Left kidney (tissue), 2 donors: ENCODE data around the gene MAOB. TPM values are rescaled to one million over a fixed set of nuclear protein-coding genes. Genes with fewer than 3 reads are reported as not detected.

Source experiments
- DNase-seq: peaks from one replicate; pipeline ENCODE4 v3.0.0-alpha.2; 2013
- polyA plus RNA-seq: library from polyadenylated mRNA; unstranded; fragments of 120-200 nt; gene quantifications from one replicate; pipeline ENCODE4 v1.2.1, GENCODE V29; 2013; ENCODE audit not compliant: insufficient read length

The MAOB gene
- polyA plus RNA-seq, 1 donor = 51.0 TPM

DNA sequence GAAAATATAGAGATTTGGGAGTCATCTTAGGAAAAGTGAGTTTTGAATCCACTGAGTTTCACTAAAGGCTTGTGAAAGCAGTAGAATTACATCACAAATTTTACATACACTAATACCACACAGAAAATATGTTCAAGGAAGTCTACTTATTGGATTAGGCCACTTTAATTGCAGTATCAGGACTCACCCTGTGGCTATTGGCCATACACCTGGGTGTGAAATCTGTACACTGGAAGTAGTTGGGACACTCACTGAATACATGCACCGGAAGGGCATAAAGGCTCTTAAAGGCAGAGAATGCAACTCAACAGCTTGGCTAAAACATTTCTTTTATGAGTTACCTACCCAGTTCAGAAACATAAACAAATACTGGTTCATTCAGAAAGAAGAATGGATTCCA is 19.8 kb downstream of the MAOB start:
- DNase-seq = no peak

DNA sequence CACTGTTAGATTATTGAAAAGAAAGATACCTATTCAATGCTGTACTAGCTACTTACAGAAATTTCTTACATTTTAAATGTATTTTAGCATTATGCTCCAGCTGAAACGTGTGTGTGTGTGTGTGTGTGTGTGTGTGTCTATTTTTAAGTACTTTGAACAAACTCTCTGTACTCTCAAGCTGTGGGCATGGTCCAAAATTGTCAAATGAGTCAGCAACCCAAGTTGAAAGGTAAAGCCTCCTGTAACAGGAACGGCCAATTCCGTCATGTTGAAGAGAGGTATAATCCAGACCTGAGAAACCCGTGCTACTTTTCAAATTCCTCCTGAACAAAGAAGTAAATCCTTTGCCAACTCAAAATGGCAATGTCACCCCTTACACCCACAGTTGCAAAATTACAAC is 20.5 kb downstream of the MAOB start:
- no peak for DNase-seq

DNA sequence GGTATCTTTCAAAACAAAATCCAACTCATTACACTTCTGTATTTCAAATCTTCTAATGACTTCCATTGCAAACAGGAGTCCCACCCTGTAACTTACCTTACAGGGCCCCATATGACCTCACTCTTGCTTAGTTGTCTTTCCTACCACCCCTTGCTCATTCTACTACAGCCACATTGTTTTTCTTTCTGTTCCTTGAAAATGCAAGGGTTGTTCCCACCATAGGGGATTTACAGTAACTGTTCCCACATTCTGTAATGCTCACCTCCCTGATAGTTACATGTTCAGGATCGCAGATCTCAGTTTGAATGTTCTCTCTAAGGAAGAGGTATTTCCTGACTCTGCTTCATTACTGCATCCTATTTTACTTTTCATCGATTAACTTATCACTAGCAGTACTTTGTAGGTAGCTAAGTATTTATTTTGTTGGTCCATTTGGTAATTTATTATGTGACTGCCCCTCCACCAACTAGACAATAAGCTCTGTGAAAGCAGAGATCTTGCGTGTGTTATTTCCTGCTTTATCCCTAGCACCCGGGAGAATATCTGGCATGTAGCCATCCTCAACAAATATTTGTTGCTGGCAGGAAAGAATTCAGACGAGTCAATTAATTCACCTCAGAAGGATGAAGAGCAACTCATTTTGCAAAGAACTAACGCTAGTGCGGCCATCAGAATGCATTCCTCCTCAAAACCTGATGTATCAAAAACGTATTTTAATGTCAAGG is 21.4 kb downstream of the MAOB start:
- DNase-seq = peak; percentile 21

DNA sequence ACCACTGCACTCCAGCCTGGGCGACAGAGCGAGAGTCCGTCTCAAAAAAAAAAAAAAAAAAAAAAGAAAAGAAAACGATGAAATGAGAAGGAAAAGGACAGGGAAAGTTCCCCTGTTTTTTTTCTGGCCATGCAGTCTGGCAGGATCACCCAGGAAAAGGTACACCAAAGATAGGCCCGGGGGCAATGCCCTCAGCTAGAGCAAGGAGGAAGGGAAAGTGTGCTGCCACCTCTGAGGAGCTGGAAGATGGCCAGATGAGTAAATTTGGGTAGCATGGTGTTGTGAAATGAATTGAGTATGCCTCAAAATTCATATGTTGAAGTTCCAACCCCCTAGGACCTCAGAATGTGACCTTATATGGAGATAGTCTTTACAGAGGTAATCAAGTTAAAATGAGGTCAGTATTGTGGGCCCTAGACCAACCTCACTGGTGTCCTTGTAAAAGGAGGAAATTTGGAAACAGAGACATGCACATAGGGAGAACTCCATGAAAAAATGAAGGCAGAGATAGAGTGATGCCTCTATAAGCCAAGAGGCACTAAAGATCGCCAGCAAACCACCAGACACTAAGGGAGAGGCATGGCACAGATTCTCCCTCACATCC is 28.9 kb downstream of the MAOB start:
- no peak for DNase-seq

DNA sequence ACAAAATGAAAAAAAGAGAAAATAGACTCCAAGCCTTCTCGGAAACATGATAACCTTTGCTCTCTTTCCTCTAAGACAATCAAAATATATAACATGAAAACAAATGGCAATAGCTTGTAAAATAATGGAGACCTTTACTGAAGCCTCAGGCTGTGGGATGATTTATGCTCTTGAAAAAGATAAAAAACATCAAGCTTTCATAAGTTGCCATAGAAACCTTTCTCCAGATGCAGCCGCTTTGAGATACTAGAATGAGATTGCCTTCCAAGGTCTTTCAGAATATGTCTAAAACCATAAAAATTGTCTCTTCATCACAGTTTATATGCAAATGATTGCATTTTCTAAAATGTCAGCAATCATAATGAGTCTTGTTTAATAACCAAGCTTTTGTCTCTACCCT is 31.6 kb downstream of the MAOB start:
- DNase-seq = no peak

DNA sequence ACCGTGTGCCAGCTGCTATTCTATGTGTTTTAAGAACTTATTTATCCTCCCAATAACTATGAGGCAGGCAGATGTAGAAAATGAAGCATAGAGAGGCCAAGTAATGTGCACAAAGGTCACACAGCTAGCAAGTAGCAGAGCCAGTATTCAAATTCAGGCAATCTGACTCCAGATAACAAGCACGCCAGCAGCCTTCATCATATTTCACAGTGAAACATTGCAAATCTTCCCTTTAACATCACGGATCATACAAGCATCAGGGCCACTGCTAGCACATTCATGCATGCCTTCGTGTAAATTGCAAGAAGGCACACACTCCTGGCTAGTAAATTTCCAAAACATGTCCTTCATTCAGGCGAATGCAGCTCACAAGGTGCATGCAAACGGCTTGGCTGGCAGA is 33.1 kb downstream of the MAOB start:
- no peak for DNase-seq

DNA sequence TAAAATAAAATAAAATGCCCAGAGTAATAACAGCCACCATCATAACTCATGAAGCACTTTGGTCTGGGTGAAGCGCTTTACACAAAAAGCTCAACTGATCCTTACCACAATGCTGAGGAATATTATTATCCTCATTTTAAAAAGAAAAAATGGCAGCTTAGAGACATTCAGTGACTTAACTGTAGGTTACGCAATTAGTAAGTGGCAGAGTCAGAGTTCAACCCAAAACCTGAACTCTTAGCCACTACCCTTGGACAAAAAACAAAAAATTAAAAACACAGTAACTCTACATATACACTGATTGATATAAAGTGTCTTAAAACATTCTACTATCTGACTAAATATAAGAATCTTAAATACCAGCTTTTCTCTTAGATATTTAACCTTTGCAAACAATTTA is 34.9 kb downstream of the MAOB start:
- no peak for DNase-seq

DNA sequence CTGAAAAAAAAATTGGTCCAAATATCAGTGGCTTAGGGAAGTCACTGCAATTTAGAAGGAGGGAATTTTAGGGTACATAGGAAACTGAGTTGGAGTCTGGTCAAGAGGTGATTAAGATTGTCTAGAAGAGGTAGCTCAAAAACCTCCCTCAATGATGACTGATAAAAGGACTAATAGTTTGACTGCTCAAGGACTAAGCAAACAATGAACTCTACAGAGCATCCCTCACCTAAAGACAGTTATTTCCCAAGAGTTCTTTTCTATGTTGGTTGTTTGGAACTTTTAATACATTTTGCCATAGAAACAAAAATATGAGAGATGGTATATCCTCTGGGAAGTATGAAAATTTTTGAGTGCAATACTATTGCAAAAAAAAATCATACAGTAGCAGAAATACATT is 35.7 kb downstream of the MAOB start:
- no peak for DNase-seq

DNA sequence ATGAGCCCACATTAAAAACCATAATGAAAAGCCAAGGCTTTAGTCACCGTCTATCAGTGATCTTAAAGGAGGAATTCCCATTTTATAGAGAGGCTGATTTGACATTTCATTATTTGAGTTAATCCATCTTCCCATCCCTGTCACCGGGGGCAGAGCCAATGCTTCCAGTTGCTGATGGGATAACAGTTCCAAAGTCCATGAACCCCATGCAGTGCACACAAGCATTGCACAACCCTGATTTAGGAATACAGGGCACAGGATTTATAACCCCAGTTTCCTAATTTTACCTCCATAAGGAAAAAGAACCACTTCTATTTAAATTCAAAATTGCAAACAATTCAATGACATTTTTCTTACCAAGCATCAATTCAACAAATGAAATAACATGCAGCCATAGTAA is 36.5 kb downstream of the MAOB start:
- no peak for DNase-seq

DNA sequence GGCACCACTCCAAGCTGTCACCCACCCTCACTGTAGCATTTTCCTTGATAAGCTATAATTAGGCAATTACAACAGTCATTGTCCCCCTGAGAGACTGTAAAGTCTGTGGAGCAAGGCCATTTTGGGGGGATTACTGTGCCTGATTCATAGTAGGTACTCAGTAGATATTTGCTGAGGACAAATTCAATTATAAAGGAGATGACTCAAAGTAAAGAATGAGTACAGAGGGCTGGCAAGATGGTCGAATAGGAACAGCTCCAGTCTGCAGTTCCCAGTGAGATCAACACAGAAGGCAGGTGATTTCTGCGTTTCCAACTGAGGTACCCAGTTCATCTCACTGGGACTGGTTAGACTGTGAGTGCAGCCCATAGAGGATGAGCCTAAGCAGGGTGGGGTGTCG is 42.0 kb downstream of the MAOB start:
- no peak for DNase-seq

DNA sequence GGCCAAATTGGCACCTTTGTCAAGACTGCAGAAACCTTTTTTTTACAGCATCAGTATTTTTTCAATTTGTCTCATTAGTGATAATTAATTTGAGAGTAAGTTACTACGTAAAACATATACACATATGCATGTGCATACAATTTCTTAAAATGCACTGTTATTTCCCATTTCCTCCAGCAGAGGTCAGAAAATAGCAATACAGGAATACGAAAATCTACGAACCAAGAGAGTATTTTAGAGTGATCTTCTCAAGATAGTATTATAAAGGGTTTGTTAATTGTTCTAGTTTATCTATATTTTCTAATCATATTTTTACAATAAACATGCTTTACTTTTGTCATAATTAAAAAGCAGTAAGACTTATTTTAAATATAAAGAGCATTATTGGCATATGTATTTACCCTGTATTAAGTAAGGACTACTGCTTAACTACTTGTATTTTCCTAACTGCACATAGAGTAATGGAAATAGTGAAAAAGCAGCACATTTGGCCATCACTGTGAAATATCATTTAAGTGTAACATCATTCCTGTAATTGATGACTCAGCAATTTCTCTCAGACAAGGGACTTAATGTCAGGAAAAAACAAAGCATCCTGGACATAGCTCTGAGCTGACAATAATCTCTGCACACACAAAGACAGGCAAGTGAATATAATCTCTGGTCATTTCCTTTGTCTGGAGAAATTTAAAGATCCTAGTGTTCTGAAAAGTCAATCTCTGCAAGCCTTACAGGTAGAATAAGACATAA is 45.6 kb downstream of the MAOB start:
- DNase-seq = peak; percentile 18

DNA sequence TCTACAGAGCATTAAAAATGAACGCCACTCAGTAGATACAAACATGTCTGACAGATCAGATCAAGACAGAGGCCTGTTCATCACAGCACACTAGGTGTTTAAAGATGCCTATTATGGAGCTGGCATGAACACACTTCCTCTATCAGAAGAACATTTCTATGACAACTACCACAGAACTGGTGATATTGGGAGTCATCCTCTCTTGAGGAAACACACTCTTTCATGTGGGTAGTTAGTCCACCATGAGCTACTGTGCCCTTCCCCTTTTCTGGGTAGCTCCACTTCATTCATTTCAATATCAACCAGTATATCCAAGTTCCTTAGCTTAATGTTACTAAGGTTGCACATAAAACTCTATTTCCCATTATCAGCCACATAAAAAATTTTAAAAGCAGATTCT is 46.7 kb downstream of the MAOB start:
- DNase-seq = no peak

DNA sequence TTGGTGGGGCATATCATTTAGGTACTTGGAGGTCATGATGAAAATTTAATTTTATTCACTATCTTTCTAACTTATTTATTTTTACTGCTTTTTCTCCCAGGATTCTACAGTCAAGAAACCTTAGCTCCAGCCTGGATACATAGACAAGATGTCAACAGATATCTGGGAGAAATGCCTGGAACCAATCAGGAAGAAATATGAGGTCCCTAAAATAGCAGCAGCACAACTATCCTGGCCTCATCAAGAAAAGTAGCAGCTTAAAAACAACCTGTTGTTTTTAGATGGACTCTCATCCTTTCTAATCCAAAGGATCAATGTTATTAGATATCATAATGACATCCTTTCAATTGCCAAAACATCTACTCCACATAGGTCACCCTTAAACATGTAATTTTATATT is 54.5 kb downstream of the MAOB start:
- DNase-seq = no peak

DNA sequence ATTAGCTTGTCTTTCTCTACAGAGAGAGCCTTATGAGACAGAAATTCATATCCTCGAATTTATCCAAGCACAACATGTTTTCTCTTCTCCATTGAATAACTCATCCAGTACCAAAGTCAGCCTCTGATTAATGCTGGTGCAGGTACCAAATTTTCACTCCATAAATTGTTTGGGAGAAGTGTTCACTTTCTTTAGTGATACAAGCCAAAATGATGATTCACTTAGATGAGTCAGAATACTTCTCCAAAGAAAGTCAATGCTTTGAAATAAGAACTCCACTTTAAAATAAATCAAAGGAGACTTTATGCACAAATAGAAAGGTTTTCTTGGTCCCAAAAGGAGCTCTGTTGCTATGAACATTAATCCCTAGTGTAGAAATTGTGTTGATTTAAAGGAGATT is 60.2 kb downstream of the MAOB start:
- no peak for DNase-seq

DNA sequence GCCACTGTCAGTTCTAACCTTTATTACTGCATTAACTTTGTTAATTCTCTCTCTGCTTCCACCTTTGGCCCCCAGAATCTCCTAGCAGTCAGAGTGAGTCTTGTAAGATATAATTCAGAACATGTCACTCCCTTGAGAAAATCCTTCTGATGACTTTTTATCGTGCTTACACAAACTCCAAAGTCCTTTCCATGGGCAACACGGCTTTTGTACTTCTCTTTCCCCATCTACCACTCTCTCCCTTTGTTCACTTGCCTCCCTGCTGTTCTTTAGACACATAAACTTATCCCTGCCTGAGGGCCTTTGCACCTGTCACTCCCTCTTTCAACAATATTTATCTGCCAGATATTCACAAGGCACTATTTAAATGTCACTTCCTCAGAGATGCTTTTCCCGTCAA is 64.8 kb downstream of the MAOB start:
- no peak for DNase-seq

DNA sequence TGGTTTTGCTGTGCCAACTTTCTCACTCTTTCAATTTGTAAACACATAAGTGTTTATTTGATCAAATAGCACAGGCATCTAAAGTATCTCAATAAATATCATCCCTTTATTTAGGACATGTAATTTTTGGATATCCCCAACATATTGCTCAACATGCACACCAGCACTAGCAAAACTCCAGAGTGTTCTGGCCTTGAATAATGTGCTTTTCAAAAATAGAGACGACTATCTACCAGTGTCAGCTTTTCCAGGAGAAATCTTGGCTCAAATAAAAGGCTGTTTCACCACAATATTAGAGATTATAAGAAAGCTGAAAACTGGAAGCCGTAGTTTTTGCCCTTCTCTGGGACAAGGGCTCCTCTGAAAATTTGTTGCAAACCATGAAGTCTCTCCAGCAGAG is 67.0 kb downstream of the MAOB start:
- DNase-seq = no peak

DNA sequence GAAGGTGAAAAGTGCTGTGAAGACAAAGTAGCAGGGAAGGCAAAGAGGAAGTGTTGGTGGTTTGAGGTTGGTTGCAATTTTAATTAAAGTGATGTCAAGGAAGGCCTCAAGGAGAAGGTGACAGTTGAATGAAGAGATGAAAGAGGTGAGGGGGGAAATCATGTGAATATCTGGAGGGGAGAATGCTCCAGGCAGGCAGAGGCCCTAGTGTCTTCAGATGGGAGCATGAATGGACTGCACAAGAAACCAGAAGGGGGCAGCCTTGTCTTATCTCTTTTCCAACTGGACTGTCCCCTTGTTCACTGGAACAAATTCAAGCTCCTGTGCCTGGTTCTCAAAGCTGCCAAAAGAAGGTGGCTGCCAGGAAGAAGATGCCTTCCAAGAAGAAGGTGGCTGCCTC is 68.4 kb downstream of the MAOB start:
- no peak for DNase-seq

DNA sequence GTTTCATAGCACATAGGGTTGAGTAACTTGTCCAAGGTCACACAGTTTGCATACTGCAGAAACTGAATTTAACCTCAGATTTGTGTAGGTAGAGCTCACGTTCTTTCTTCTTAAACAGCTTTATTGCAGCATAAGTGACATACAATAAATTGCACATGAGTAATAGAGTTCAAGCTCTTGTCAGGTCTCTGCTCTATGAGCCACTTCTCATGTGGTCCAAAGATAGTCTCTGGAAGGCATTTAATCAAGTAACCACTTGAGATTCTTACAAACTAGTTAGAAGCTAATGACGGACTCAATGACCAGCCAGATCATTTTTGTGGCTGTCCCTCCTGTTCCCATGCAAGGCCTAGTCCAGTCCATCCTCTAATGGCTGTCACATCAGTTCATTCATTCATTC is 68.9 kb downstream of the MAOB start:
- DNase-seq = no peak

DNA sequence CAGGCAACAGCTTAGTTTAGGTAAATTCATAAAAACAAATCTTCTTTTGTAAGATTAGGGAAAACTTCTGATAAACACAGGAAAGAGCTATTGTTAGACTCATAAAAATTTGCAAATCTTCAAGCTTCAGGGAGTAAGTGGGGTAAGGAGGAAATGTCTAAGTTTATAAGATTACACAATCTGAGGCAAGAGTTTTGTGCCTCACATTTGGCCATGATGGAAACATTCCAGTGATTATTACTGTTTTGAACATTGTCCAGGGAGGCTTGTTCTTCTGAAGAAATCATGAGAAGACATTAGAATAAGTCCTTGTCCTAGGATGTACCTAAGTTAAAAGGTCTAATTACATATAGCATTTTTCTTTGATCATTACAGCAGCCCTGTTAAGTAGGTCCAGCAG is 72.8 kb downstream of the MAOB start:
- DNase-seq = no peak

DNA sequence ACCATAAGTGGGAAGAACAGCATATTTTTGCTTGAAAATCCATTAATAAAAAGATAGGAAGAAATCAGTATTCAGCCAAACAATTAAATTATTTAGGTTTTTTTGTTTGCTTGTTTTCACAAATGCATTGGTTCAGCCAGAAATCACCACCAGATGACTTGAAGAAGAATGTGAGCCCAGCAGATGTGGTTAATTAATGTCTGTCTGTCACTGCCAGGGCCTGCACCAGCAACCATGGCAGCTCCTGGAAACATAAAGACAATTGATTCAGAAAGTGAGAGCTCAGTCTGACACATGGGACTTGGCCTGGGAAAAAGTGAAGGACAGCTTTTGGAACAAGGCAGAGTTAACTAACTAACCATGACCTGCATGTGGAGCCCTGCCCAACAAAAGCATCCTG is 74.0 kb downstream of the MAOB start:
- no peak for DNase-seq

DNA sequence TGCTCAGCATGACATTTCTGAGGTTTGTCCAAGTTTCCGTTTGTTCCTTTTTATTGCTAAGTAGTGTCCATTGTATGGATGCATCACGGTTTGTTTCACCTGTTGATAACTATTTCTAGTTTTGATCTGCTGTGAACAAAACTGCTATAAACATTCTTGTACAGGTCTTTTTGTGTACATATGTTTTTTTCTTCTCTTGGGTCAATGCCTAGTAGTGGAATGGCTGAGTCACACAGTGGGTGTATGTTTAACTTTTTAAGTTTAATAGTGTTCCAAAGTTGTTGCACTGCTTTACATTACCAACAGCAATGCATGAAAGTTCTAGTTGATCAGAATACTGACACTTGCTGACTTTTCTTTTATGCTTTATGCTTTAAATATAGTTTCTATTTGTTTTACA is 76.7 kb downstream of the MAOB start:
- no peak for DNase-seq

DNA sequence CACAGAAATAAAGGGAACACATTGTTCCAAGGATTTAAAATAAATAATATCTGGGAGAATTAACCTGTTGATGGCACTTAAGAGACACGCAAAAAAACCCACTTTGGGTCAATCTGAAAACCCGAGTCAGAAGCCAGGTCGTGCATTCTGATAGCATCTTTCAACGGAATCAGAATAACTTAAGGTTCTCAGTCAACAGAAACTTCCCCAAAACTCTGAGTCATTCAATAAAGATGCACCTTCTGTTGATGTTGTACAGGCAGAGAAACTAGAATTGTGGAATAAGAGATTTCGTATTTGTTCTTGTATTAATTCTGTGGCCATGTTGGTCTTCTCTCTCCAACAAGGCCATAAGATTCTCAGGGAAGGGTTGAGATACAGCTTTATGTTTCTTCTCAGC is 78.2 kb downstream of the MAOB start:
- no peak for DNase-seq

DNA sequence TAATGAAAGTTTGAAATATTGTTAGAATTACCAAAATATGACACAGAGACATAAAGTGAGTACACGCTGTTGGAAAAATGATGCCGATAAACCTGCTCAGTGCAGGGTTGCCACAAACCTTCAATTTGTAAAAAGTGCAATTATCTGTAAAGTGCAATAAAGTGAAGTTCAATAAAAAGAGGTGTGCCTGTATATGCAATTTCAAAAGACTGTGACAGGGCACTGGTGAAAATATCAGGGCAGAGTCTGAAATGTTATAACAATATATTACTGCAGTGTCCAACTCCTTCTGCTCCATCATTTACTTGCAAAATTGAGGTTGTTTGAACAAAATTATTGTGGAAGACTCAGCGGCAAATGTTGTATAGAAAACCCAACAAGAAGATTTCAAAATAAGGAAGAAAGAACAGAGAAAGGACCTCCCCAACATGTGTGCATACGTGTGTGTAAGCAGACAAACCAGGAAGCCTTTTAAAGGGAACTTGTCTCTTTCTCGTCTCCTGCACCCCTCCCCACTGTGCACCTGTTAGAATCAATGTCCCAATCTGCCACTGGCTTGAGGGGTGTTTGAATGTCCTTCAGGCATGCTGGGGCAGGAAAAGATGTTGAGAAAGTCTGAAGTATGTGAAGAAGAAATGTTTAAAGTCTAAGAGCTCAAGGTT is 96.2 kb downstream of the MAOB start:
- no peak for DNase-seq
